Natural killer cell (primary cell): Measurements from ENCODE around the gene EBI3. TPM values are rescaled to one million over a fixed set of nuclear protein-coding genes. Genes with fewer than 3 reads are reported as not detected.

ENCODE experiments used
- ATAC-seq, 3 donors: fragments of 150-1000 bp in 2 of 3; fragments of 200-7000 bp in 1 of 3; cut with Tn5 transposase; 1 replicate in 1 of 3; 2 replicates in 2 of 3; pipeline ENCODE4 v1.10.0; 2021; ENCODE audit warnings: mild to moderate bottlenecking in 2 of 3, moderate library complexity in 2 of 3
- DNase-seq, 2 donors: peaks; one replicate each; pipeline versions ENCODE4 v3.0.0 to v3.0.0-alpha.2; 2013 to 2021; ENCODE audit warnings: mixed read lengths in 1 of 2
- H3K27ac ChIP-seq: one replicate; pipeline ENCODE4 v1.5.1; 2013; ENCODE audit warnings: mild to moderate bottlenecking, low read length
- H3K27me3 ChIP-seq: one replicate; pipeline ENCODE4 v1.6.1; 2013; ENCODE audit warnings: low read length; ENCODE audit not compliant: control insufficient read depth, insufficient read depth
- H3K36me3 ChIP-seq: one replicate; pipeline ENCODE4 v1.6.1; 2013; ENCODE audit warnings: low read length; ENCODE audit not compliant: control insufficient read depth, insufficient read depth
- H3K4me1 ChIP-seq: one replicate; pipeline ENCODE4 v1.6.1; 2013; ENCODE audit warnings: low read length; ENCODE audit not compliant: control insufficient read depth, insufficient read depth
- H3K4me3 ChIP-seq: one replicate; pipeline ENCODE4 v1.5.1; 2013; ENCODE audit warnings: low read length
- H3K9me3 ChIP-seq: one replicate; pipeline ENCODE4 v1.6.1; 2013; ENCODE audit warnings: low read length; ENCODE audit not compliant: control insufficient read depth, insufficient read depth
- H3K27ac Mint-ChIP-seq, 2 donors: one replicate each; pipeline ENCODE4 v1.8.0; 2022; ENCODE audit warnings: mild to moderate bottlenecking in 2 of 2, mixed read lengths in 2 of 2, moderate library complexity in 1 of 2
- H3K27me3 Mint-ChIP-seq, 2 donors: one replicate each; pipeline ENCODE4 v1.8.0; 2022; ENCODE audit warnings: low read depth in 2 of 2, mixed read lengths in 2 of 2
- H3K36me3 Mint-ChIP-seq: one replicate; pipeline ENCODE4 v1.8.0; 2022; ENCODE audit warnings: mixed read lengths
- H3K4me1 Mint-ChIP-seq, 2 donors: one replicate each; pipeline ENCODE4 v1.8.0; 2022; ENCODE audit warnings: mixed read lengths in 2 of 2
- H3K4me3 Mint-ChIP-seq: one replicate; pipeline ENCODE4 v1.8.0; 2022; ENCODE audit warnings: mild to moderate bottlenecking, moderate library complexity, mixed read lengths
- H3K9me3 Mint-ChIP-seq, 2 donors: one replicate each; pipeline ENCODE4 v1.8.0; 2022; ENCODE audit warnings: mixed read lengths in 2 of 2
- WGBS: methylation state at CpG from one replicate; pipeline ENCODE4 v1.1.7; 2013; ENCODE audit warnings: missing lambda C conversion rate; ENCODE audit not compliant: insufficient coverage; 5-methylcytosine and 5-hydroxymethylcytosine counted together
- intact Hi-C: fragments of 100-400 bp; cut with micrococcal nuclease; formaldehyde crosslinking; loops from one replicate; pipeline ENCODE4 v1.14.2; 2022
- total RNA-seq, 4 donors: library from RNA; stranded (reverse); fragments of 120-200 nt in 1 of 4; gene quantifications; one replicate each; pipeline versions ENCODE4 v1.2.3 to v1.2.4, GENCODE V29; 2013 to 2022
- TF ChIP-seq, protein P1 (sequence below): fragments of 200-600 bp; IDR thresholded peaks from one replicate; pipeline ENCODE4 v1.8.0; 2022; ENCODE audit warnings: antibody characterized with exemption

The EBI3 gene
- total RNA-seq, 3 donors from 2014 or later (not counting 1 experiment from before 2014, with no cell fraction given), result not detected

DNA sequence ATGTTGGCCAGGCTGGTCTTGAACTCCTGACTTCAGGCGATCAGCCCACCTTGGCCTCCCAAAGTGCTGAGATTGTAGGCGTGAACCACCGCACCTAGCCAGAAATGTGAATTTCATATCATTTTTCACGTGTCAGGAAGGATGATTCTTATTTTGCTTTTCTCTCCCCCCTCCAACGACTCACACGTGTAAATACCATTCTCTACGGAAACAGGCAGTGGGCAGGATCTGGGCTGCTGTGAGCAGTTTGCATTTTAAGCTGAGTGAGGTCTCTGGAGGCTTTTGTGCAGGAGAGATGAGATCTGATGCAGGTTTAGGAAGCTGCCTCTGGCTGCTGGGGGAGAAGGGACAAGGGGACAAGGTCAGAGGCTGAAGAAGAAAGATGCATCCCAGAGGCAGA is 35.0 kb upstream of the EBI3 start:
- peaks cover 16% of the 10 kb centered on the region for H3K27me3 ChIP-seq
- Mint-ChIP-seq H3K4me3 (no peak overlapping the region), H3K27me3 (peaks cover 38 to 39% of the 10 kb centered on the region in 2 donors), H3K9me3 (peaks cover 0 to 6% of the 10 kb centered on the region in 2 donors), H3K36me3 (no peaks in the 10 kb centered on the region), H3K4me1 (peaks cover 0 to 12% of the 10 kb centered on the region in 2 donors), H3K27ac (no peak overlapping the region)
- H3K4me3 ChIP-seq, result no peak overlapping the region
- WGBS, result 62% methylated on average over 6 of the region's 7 CpGs
- no peak for ATAC-seq
- H3K27ac ChIP-seq, result no peak overlapping the region
- H3K9me3 ChIP-seq, result no peaks in the 10 kb centered on the region
- intact Hi-C loops, result no loop called here
- no peaks in the 10 kb centered on the region for H3K4me1 ChIP-seq
- TF ChIP-seq, protein P1, sequence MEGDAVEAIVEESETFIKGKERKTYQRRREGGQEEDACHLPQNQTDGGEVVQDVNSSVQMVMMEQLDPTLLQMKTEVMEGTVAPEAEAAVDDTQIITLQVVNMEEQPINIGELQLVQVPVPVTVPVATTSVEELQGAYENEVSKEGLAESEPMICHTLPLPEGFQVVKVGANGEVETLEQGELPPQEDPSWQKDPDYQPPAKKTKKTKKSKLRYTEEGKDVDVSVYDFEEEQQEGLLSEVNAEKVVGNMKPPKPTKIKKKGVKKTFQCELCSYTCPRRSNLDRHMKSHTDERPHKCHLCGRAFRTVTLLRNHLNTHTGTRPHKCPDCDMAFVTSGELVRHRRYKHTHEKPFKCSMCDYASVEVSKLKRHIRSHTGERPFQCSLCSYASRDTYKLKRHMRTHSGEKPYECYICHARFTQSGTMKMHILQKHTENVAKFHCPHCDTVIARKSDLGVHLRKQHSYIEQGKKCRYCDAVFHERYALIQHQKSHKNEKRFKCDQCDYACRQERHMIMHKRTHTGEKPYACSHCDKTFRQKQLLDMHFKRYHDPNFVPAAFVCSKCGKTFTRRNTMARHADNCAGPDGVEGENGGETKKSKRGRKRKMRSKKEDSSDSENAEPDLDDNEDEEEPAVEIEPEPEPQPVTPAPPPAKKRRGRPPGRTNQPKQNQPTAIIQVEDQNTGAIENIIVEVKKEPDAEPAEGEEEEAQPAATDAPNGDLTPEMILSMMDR, result no peak
- no peak for DNase-seq
- H3K36me3 ChIP-seq, result no peaks in the 10 kb centered on the region

DNA sequence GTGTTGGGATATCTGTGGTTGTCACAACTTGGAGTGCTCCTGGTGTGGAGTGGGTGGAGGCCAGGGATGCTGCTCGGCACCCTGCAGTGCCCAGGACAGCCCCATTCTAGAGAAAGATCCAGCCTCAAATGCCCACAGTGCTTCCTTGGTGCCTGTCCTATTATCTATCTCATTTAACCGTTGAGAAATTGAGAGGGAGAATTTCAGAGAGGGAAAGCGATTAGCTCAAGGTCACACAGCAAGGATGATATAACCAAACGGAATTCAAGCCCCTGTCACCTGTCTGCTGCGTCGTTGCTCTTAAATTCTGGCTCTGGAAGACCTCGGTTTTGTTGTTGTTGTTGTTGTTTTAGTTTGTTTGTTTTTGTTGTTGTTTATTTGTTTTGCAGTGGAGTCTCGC is 33.3 kb upstream of the EBI3 start:
- no peak overlapping the region for H3K4me3 Mint-ChIP-seq
- peaks cover 0 to 6% of the 10 kb centered on the region in 2 donors for H3K9me3 Mint-ChIP-seq
- DNase-seq (no peak), ATAC-seq (no peak)
- no peak overlapping the region for H3K27ac Mint-ChIP-seq
- peaks cover 38 to 47% of the 10 kb centered on the region in 2 donors for H3K27me3 Mint-ChIP-seq
- no peak overlapping the region for H3K27ac ChIP-seq
- H3K27me3 ChIP-seq, result peaks cover 16% of the 10 kb centered on the region
- intact Hi-C loops, result no loop called here
- H3K9me3 ChIP-seq, result no peaks in the 10 kb centered on the region
- H3K36me3 ChIP-seq, result no peaks in the 10 kb centered on the region
- H3K4me3 ChIP-seq, result no peak overlapping the region
- H3K4me1 Mint-ChIP-seq, result peaks cover 0 to 12% of the 10 kb centered on the region in 2 donors
- WGBS, result 78% methylated on average over 8 of the region's 8 CpGs
- TF ChIP-seq, protein P1, result no peak
- no peaks in the 10 kb centered on the region for H3K4me1 ChIP-seq
- no peaks in the 10 kb centered on the region for H3K36me3 Mint-ChIP-seq

- Mint-ChIP-seq H3K9me3 (peaks cover 0 to 6% of the 10 kb centered on the region in 2 donors), H3K27me3 (peaks cover 38 to 47% of the 10 kb centered on the region in 2 donors), H3K4me1 (peaks cover 0 to 12% of the 10 kb centered on the region in 2 donors), H3K27ac (no peak overlapping the region), H3K36me3 (no peaks in the 10 kb centered on the region), H3K4me3 (no peak overlapping the region)
- intact Hi-C loops, result no loop called here
- TF ChIP-seq, protein P1, result no peak
- 90% methylated on average over 22 of the region's 22 CpGs for WGBS
- no peaks in the 10 kb centered on the region for H3K9me3 ChIP-seq
- H3K4me3 ChIP-seq, result no peak overlapping the region
- no peaks in the 10 kb centered on the region for H3K4me1 ChIP-seq
- H3K36me3 ChIP-seq, result no peaks in the 10 kb centered on the region
- H3K27ac ChIP-seq, result no peak overlapping the region
- DNase-seq (no peak), ATAC-seq (no peak)
- peaks cover 16% of the 10 kb centered on the region for H3K27me3 ChIP-seq
These were observed 32.7 kb upstream of the EBI3 start for GRCh38 chr19:4196587-4197148.

GRCh38 chr19:4197228-4197624 is 32.1 kb upstream of the EBI3 start:
- H3K4me1 Mint-ChIP-seq, result peaks cover 0 to 12% of the 10 kb centered on the region in 2 donors
- peaks cover 0 to 6% of the 10 kb centered on the region in 2 donors for H3K9me3 Mint-ChIP-seq
- WGBS, result 81% methylated on average over 5 of the region's 5 CpGs

More at GRCh38 chr19:4197228-4197624, 32.1 kb upstream of the EBI3 start:
- no peak overlapping the region for H3K4me3 Mint-ChIP-seq
- intact Hi-C loops, result no loop called here
- Histone ChIP-seq H3K27me3 (peaks cover 16% of the 10 kb centered on the region), H3K27ac (no peak overlapping the region), H3K4me1 (no peaks in the 10 kb centered on the region), H3K9me3 (no peaks in the 10 kb centered on the region), H3K4me3 (no peak overlapping the region), H3K36me3 (no peaks in the 10 kb centered on the region)
- ATAC-seq, result no peak
- TF ChIP-seq, protein P1, result no peak
- no peak overlapping the region for H3K27ac Mint-ChIP-seq
- H3K27me3 Mint-ChIP-seq, result peaks cover 38 to 47% of the 10 kb centered on the region in 2 donors
- H3K36me3 Mint-ChIP-seq, result no peaks in the 10 kb centered on the region
- no peak for DNase-seq
